Skeletal muscle tissue (tissue), 4 donors: Measurements from ENCODE around the gene CCDC74A. TPM values are rescaled to one million over a fixed set of nuclear protein-coding genes. Genes with fewer than 3 reads are reported as not detected.
"Not testable (repeated sequence)": the region's sequence is repeated elsewhere in the genome, so short reads cannot be mapped to it uniquely, and the experiment has no call there.

Experiments used
- H3K27ac ChIP-seq: one replicate; pipeline ENCODE4 v1.7.0; 2013; ENCODE audit warnings: mild to moderate bottlenecking, low read depth, low read length, inconsistent platforms
- H3K27me3 ChIP-seq, 3 donors: one replicate each; pipeline ENCODE4 v1.7.0; 2013; ENCODE audit warnings: low read length in 3 of 3; ENCODE audit not compliant: control insufficient read depth in 3 of 3, insufficient read depth in 3 of 3
- H3K36me3 ChIP-seq, 3 donors: one replicate each; pipeline ENCODE4 v1.7.0; 2013; ENCODE audit warnings: low read length in 3 of 3; ENCODE audit not compliant: control insufficient read depth in 3 of 3, insufficient read depth in 3 of 3
- H3K4me1 ChIP-seq, 3 donors: one replicate each; pipeline ENCODE4 v1.7.0; 2013; ENCODE audit warnings: low read length in 3 of 3, mild to moderate bottlenecking in 3 of 3; ENCODE audit not compliant: control insufficient read depth in 3 of 3, insufficient read depth in 3 of 3
- H3K4me3 ChIP-seq, 3 donors: one replicate each; pipeline ENCODE4 v1.7.0; 2013; ENCODE audit warnings: low read length in 3 of 3
- H3K9ac ChIP-seq, 3 donors: one replicate each; pipeline ENCODE4 v1.7.0; 2013; ENCODE audit warnings: low read length in 3 of 3, mild to moderate bottlenecking in 3 of 3, moderate library complexity in 2 of 3, low read depth in 1 of 3
- H3K9me3 ChIP-seq, 3 donors: one replicate each; pipeline ENCODE4 v1.7.0; 2013; ENCODE audit warnings: low read length in 3 of 3; ENCODE audit not compliant: control insufficient read depth in 3 of 3
- total RNA-seq: library from RNA; depleted of rRNA; stranded (reverse); fragments of >200 nt; gene quantifications from one replicate; pipeline ENCODE4 v1.2.3, GENCODE V29; 2014
- donor health status: Osteomylitis.

Gene CCDC74A
- 1.0 TPM for total RNA-seq

DNA sequence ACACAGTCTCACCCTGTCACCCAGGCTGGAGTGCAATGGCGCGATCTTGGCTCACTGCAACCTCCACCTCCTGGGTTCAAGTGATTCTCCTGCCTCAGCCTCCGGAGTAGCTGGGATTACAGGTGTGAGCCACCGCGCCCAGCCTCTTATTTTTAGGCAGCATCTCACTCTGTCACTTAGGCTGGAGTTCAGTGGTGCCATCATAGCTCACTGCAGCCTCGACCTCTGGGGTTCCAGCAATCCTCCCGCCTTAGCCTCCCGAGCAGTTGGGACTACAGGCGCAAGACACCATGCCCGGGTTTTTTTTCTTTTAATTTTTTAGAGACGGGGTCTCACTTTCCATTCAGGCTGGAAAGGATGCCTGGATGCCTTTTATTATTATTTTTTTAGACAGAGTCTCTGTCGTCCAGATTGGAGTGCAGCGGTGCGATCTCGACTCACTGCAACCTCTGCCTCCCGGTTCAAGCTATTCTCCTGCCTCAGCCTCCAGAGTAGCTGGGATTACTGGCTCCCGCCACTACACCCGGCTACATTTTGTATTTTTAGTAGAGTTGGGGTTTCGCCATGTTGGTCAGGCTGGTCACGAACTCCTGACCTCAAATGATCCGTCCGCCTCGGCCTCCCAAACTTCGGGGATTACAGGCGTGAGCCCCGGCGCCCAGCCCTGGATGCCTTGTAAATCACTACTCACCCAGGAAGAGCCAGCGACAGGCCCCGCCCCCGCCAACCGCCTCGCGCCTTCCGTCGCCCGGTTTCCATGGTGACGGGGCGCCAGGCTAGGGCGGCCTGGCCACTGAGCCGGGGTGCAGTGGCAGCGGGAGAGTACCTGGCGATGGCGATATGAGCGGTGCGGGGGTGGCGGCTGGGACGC is at the start of gene CCDC74A:
Gene CCDC74A, plus strand, starts transcription at position 758 of the 871 bp plus-strand sequence. Its CDS starts 83 bp downstream, at position 841.
- H3K27me3 ChIP-seq, H3K4me1 ChIP-seq, H3K9ac ChIP-seq, H3K4me3 ChIP-seq, H3K27ac ChIP-seq, H3K9me3 ChIP-seq, H3K36me3 ChIP-seq: not testable (repeated sequence)

GRCh38 chr2:131478074-131478849 is 49.4 kb upstream of the CCDC74A start:
- H3K9ac ChIP-seq, H3K27me3 ChIP-seq, H3K4me1 ChIP-seq, H3K27ac ChIP-seq, H3K9me3 ChIP-seq, H3K4me3 ChIP-seq, H3K36me3 ChIP-seq: not testable (repeated sequence)

DNA sequence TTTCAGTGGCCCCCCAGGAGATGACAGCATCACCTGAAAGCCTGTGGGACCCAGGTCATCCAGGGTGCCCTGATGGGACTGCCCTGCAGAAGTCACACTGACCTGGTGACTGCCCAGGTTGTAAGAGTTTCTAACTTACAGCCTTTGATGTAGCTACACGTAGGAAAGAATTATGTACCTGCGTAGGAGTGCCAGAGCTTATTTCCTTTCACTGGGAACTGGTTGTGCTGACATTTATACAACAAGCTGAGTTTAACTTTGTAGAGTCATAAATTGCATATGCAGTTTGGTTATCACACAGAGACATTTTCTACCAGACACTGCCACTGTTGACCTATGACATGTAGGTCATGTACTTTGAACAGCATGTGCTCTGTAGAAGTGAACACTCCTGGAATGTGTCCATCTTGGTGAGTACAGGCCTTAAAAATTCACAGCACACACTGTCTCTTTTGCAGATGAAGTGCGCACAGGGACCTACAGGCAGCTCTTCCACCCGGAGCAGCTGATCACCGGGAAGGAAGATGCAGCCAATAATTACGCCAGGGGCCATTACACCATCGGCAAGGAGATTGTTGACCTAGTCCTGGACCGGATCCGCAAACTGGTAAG is 48.7 kb upstream of the CCDC74A start:
- H3K4me3 ChIP-seq, H3K36me3 ChIP-seq, H3K4me1 ChIP-seq, H3K9me3 ChIP-seq, H3K9ac ChIP-seq, H3K27me3 ChIP-seq, H3K27ac ChIP-seq: not testable (repeated sequence)

DNA sequence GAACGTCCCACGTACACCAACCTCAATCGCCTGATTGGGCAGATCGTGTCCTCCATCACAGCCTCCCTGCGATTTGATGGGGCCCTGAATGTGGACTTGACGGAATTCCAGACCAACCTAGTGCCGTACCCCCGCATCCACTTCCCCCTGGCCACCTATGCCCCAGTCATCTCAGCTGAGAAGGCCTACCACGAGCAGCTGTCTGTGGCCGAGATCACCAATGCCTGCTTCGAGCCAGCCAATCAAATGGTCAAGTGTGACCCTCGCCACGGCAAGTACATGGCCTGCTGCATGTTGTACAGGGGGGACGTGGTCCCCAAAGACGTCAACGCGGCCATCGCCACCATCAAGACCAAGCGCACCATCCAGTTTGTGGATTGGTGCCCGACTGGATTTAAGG is 47.3 kb upstream of the CCDC74A start:
- H3K36me3 ChIP-seq, H3K4me1 ChIP-seq, H3K4me3 ChIP-seq, H3K27ac ChIP-seq, H3K9me3 ChIP-seq, H3K9ac ChIP-seq, H3K27me3 ChIP-seq: not testable (repeated sequence)

GRCh38 chr2:131482506-131483155 is 45.1 kb upstream of the CCDC74A start:
- H3K4me3 ChIP-seq, H3K9me3 ChIP-seq, H3K27me3 ChIP-seq, H3K36me3 ChIP-seq, H3K27ac ChIP-seq, H3K9ac ChIP-seq, H3K4me1 ChIP-seq: not testable (repeated sequence)

- H3K9ac ChIP-seq, H3K4me3 ChIP-seq, H3K27me3 ChIP-seq, H3K4me1 ChIP-seq, H3K36me3 ChIP-seq, H3K9me3 ChIP-seq, H3K27ac ChIP-seq: not testable (repeated sequence)
Observed at GRCh38 chr2:131483981-131484820, 43.5 kb upstream of the CCDC74A start.

DNA sequence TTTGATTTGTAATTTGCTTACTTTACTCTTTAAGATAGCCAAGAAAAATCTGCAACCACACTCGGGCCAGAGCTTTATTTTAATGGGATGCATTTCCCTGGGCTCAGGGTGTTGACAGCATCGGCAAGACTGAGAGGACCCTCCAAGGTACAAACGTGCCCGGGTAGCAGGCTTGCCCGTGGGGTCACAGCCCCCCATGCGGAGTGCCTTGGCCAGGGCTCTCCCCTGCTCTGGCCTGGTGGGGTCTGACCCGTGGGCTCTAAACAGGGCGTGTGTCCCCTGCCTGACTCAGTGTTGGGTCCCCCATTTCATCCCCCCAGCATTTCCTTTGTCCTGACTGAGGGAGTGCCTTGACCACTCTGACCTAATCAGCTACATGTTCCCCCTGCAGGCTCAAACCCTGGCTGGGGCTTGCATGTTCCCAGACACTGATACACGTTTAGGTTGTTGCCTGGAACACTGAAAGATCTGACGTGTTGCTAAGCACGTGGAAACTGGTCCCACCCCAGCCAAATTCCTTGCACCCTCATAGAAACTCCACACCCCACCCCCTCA is 42.7 kb upstream of the CCDC74A start:
- H3K9me3 ChIP-seq: not testable (repeated sequence)

DNA sequence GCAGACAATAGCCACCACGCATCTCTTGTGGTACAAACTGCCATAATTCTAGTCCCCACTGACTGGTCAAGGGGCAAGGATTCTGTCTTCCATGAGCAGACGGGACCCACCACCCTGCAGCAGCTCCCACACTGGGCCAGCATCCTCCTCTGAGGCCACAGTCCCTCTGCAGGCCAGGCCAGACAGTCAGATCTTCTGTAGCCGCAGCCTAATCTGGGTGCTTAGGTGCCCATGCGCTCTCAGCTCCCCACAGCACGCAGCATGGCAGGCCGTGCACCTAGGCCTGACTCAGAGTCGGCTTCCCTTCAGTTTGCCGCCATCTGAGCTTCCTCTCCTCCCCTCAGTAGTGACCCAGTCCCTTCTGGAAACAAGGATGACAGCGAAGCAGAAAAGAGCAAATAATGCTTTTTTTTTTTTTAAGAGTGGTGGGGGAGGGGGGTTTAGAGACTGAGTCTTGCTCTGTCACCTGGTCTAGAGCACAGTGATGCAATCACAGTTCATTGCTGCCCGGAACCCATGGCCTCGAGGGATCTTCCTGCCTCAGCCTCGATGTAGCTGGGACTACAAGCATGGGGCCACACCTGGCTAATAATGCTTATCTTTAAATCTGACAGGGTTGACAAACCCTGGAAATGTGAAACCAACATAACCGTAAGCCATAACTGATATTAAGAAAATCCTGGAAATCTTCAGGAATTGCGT is 41.3 kb upstream of the CCDC74A start:
- not testable (repeated sequence) for H3K36me3 ChIP-seq, H3K4me1 ChIP-seq, H3K27ac ChIP-seq, H3K4me3 ChIP-seq, H3K9ac ChIP-seq, H3K27me3 ChIP-seq, H3K9me3 ChIP-seq

More for the DNA sequence above, 42.7 kb upstream of the CCDC74A start:
- not testable (repeated sequence) for H3K36me3 ChIP-seq, H3K27me3 ChIP-seq, H3K4me1 ChIP-seq, H3K27ac ChIP-seq, H3K4me3 ChIP-seq, H3K9ac ChIP-seq
